Measurements from ENCODE around the gene TTLL8. TPM values are rescaled to one million over a fixed set of nuclear protein-coding genes. Genes with fewer than 3 reads are reported as not detected.
"Not testable (repeated sequence)": the region's sequence is repeated elsewhere in the genome, so short reads cannot be mapped to it uniquely, and the experiment has no call there.

TTLL8 gene
- total RNA-seq, 1 donor from 2014 or later, result not detected

GRCh38 chr22:50000587-50001387, 57.3 kb downstream of the TTLL8 start:
- DNase-seq, result no peak

GRCh38 chr22:49999946-50000586, 58.0 kb downstream of the TTLL8 start:
- DNase-seq, result no peak

- DNase-seq, result no peak
Measured at GRCh38 chr22:49999063-49999945, 58.8 kb downstream of the TTLL8 start.

GRCh38 chr22:49998718-49999062, 59.4 kb downstream of the TTLL8 start:
- no peak for DNase-seq

GRCh38 chr22:49997932-49998717, 60.0 kb downstream of the TTLL8 start:
- no peak for DNase-seq

DNA sequence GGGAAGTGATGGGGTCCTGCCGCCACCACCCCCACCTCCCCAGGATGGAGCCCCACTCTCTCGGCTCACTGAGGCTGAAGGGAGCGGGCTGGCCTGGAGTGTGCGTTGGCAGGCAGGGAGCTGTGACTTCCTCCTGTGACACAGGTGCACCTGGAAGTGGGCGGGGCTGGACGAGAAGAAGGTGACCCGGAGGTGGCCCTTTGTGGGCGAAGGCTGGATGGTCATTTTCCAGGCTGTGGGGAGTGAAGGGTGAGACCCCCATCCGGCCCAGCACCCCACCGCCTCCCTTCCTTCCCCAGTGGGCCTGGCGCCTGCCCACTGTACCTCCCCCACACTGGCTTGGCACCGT, 60.9 kb downstream of the TTLL8 start:
- DNase-seq, result no peak

DNA sequence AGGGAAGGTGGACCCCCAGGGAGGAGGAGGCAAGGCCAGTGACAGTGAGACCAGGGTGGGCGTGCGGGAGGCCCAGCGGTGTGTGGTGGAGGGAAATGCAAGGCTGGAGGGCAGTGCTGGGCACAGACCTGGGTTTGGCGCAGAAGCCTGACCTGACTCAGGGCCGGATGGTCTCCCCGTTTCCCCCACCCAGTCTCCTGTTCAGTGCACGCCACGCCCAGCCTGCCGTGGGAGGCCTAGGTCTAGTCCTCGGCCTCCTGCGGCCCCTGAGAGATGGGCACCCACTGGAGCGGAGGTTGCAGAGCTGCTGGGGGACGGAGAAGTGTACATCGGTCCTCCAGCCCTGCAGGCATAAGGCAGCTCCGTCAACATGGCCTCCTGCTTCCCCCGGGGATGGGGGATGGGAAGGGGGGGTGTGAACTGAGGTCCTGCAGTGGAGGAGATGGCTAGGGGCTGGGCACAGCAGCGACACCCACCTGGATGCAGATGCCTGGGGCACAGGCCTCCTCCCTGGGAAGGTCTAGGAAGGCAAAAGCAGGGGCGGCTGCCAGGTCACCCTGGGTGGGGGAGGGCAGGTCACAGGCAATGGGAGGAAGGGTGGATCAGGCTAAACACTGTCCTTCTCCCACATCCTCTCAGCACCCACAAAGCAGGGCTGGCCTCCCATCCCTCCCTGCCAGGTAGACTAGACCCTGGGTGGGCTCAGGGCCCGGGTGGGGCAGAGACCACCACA, 61.4 kb downstream of the TTLL8 start:
- DNase-seq, result no peak

DNA sequence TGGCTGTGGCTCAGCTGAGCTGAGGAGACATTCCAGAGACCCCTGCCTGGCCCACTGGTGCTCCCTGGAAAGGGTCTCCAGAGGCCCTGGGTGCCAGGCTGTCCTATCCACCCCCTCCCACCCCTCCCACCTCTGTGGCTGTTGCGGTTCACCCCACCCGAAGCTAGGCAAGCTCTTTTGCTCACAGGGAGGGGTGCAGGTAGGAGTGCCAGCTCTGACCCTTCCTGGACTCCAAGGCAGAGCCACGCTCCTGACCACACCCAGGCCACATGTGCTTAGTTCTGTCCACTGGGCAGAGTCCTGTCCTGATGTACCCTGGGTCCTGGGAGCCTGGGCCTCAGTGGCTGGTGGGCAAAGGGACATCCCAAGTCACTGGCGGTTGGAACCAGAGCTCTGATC, 62.0 kb downstream of the TTLL8 start:
- DNase-seq, result no peak

GRCh38 chr22:49995361-49996118, 62.6 kb downstream of the TTLL8 start:
- DNase-seq, result no peak

DNA sequence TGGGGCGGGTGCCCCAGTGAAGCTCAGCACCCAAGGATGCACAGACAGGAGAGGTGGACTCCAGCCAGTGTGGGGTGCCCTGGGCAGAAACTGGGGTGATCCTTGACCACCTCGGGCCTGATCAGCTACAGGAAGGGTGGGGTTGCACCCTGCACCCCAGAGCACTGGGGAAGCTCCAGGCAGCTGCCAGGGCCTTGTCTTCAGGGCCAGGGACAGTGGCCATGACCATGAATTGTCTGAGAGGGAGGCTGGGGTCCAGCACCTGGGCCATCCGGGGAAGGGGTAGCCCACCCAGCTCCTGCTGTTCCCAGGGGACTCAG, 63.1 kb downstream of the TTLL8 start:
- no peak for DNase-seq

DNA sequence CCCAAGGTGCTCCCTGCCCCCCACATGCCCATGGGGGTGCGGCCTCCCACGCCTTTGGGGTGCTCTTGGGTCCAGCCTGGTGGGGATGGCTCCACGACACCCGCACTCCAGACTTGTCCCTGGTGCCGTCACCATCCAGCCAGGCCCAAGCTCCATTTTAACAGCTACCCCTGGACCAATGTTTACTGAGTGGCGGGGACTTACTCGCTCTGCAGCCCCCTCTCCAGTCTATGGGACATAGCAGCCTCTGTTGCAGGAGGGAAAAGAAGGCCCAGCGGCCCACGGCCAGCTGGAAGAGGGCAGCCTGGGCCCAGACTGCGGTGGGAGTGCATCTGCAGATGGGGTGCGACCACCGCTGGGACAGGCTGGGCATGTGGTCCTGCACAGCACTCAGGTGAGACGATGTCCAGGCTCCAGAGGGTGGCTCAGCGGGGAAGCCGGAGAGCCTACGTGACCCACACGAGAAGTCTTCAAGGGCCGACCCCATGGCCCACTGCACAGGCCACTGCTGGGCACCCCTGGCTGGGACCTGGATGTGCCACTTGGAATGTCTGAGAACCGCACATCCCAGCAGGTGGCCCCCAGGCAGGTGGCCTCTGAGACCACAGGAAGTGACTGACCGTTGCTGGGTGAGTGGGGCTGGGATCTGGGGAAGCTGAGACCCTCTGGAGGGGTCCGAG, 63.6 kb downstream of the TTLL8 start:
- DNase-seq, result no peak

- no peak for DNase-seq
Measured at GRCh38 chr22:49993649-49994360, 64.3 kb downstream of the TTLL8 start.

DNA sequence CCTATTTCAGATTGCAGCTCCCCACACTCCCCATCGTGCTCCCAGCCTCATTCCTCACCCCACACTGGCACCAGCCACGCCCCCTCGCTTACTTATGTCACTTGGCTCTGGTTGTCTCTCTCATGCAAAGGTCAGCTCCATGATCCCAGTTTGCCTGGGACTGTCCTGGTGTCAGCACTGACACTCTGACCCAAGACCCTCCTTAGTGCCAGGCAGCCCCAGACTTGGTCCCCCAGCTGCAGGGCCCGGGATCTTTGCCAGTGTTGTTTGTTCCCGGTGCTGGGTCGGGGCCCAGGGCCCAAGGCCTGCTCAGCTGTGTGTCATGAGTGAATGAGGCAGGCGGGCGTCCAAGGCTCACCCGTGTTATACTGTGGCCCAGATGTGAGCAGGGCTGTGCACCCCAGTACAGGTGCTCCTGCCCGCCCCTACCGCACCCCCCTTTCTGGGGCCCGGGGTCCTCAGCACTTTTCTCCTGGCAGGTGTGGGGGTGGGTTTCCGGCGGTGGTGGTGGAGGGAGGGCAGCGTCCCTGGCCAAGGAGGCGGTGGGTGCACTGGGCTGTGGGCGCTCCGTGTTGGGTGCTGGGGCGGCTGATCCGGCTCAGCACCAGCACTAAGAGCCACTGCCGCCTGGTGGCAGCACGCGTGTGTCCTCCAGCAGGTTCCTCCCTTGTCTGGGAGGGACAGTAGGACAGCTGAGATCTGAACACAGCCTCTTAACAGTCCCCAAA, 65.0 kb downstream of the TTLL8 start:
- DNase-seq, result peak; percentile 78

- no peak for DNase-seq
Measured at GRCh38 chr22:49991907-49992533, 66.1 kb downstream of the TTLL8 start.

GRCh38 chr22:49991167-49991566, 66.9 kb downstream of the TTLL8 start:
- no peak for DNase-seq

DNA sequence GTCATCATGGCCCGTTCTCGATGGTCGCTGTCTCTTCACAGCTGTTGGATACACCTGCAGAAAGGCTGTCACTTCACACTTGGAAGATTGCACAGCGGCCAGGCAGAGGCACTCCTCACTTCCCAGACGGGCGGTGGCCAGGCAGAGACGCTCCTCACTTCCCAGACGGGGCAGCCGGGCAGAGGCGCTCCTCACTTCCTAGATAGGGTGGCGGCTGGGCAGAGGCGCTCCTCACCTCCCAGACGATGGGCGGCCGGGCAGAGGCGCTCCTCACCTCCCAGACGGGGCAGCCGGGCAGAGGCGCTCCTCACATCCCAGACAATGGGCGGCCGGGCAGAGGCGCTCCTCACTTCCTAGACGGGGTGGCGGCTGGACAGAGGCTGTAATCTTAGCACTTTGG, 68.3 kb downstream of the TTLL8 start:
- not testable (repeated sequence) for DNase-seq

DNA sequence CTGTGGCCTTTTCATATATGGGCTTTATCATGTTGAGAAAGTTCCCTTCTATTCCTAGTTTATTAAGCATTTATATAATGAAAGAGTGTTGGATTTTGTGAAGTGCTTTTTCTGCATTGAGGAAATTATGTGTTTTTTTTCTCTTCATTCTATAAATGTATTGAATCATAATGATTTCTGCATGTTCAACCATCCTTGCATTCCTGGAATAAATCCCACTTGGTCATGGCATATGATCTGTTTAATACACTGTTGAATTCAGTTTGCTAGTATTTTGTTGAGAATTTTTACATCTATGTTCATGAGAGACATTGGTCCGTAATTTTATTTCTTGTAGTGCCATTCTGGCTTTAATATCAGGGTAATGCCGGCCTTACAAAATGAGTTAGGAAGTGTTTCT, 71.8 kb downstream of the TTLL8 start:
- no peak for DNase-seq

Data from occipital lobe (tissue), 2 donors.